Stimulated activated CD8-positive, alpha-beta memory T cell treated with anti-CD3 and anti-CD28 coated beads, Interleukin-2, amount 100 ng/mL, for 1 hour (primary cell): ENCODE results near the gene FBXL5.
A peak's percentile ranks its signal among the peaks of the same experiment; 100 is the strongest.
"Not testable (repeated sequence)": the region's sequence is repeated elsewhere in the genome, so short reads cannot be mapped to it uniquely, and the experiment has no call there.

Source experiments
- DNase-seq, 2 donors: peaks; one replicate each; pipeline ENCODE4 v3.0.0-alpha.2; 2020; ENCODE audit warnings: low read depth in 2 of 2

Gene FBXL5

GRCh38 chr4:15649914-15650545 lies 5.1 kb downstream of the FBXL5 start:
- peak; percentile 6 to 8 for DNase-seq

DNA sequence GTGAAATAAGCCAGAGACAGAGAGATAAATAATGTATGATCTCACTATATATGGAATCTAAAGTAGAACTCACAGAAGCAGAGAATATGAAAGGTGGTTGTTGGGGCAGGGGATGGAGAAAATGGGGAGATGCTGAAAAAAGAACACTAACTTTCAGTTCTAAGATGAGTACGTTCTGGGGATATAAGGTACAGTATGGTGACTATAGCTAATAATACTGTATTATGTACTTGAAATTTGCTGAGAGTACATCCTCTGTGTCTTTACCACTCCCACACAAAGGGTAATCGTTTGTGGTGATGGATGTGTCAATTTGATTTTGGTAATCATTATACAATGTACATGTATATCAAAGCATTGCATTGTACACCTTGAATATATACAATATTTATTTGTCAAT lies 6.6 kb downstream of the FBXL5 start:
- DNase-seq: no peak

DNA sequence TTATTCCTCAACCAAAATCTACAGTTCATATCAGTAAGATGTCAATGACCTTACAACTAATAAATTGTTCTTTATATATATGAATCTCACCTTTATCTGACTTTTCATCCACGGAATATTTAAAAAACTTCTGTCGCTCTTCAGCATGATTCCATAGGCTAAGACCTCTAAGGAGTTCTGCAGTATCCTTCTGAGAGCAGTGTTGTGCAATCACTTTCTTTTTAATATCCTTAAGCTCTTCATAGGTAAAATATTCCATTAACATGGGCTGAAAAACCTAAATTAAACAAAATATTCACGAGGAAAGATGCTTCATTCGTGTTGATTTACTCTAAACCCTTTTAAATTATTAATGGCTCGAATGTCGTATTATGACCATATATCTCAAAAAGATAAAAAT lies 16.7 kb downstream of the FBXL5 start:
- no peak for DNase-seq

DNA sequence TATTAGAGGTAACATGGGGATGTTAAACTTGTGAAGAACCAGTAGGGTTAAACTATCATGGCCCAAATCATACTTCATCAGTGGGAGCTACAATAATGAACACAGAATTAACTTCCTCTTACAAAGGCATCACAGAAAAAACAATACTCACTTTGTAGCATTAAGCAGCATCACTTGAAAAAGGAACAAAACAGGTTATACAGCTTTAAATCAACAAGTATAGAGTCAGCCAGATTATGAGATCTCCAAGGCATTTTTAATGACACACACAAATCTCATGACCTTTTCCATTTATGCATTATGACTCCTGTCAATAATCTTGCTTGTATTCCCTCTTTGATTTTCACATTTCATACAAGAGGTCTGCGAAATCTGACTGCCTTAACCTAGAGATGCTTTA lies 18.3 kb downstream of the FBXL5 start:
- DNase-seq: no peak

GRCh38 chr4:15617407-15617806 lies 37.8 kb downstream of the FBXL5 start:
- DNase-seq: not testable (repeated sequence)

DNA sequence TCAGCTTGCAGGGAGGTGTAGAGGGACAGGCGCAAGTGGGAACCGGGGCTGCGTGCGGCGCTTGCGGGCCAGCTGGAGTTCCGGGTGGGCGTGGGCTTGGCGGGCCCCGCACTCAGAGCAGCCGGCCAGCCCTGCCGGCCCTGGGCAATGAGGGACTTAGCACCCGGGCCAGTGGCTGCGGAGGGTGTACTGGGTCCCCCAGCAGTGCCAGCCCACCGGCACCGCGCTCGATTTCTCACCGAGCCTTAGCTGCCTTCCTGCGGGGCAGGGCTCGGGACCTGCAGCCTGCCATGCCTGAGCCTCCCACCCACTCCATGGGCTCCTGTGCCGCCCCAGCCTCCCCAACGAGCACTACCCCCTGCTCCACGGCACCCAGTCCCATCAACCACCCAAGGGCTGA lies 40.3 kb downstream of the FBXL5 start:
- DNase-seq: not testable (repeated sequence)

DNA sequence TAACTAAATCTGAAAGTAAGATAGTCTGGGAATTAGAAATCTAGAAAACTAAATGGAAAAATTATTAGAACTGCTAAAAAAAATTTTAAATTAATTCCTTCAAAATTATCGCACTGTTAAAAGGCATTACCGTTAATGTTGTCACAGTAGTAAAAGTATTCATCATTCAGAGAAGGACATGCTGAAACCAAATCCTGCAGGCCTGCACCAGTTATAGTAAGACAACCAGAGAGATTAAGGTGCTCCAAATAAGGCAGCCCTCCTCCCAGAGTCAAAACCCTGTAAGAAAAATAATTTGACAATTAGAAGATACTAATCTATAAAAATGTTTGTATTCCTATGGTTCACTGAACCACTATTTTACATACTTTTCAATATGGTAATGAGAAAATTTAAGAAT lies 43.0 kb downstream of the FBXL5 start:
- no peak for DNase-seq

DNA sequence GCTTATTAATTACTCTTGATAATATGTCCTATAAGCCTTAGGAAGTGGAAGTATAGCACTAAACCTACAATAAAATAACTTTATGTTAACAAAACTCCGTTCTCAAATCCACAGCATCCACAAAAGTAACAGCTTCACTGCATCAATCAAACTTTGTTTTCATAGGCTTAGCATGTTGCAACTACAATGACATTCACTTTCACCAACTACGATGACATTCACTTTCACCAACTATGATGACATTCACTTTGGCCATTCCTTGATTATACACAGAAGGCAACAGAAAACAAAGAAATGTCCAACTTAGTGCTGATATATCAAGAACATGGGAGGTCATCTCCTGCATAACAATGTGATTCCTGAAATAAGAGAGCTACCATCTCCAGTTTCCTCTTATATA lies 44.3 kb downstream of the FBXL5 start:
- DNase-seq: no peak

- DNase-seq: no peak
These were observed 49.6 kb downstream of the FBXL5 start for GRCh38 chr4:15605537-15605936.

GRCh38 chr4:15601862-15602261 lies 53.3 kb downstream of the FBXL5 start:
- no peak for DNase-seq

- DNase-seq: no peak
These were observed 55.0 kb downstream of the FBXL5 start for GRCh38 chr4:15600176-15600575.

- DNase-seq: no peak
These were observed 56.5 kb downstream of the FBXL5 start for GRCh38 chr4:15598644-15599043.

GRCh38 chr4:15592799-15593198 lies 62.4 kb downstream of the FBXL5 start:
- no peak for DNase-seq

GRCh38 chr4:15587649-15588048 lies 67.5 kb downstream of the FBXL5 start:
- DNase-seq: no peak

DNA sequence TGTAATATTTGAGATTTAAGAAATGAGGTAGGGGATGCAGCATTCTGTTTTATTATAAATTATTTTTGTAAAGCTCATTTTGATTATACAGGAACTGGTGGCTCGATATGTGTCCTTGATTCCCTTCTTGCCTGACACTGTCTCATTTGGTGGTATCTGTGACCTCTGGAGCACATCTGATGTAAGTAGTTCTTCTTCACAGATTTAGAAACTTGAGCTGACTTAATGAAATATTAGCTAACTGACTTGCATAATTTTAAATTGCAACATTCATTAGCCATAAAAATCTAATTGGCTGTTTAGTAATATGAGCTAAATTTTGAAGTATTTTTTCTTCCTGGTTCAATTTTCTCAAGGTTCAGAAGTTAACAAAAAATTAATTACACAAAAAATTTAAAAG lies 69.1 kb downstream of the FBXL5 start:
- no peak for DNase-seq

GRCh38 chr4:15585331-15585730 lies 69.8 kb downstream of the FBXL5 start:
- DNase-seq: no peak

DNA sequence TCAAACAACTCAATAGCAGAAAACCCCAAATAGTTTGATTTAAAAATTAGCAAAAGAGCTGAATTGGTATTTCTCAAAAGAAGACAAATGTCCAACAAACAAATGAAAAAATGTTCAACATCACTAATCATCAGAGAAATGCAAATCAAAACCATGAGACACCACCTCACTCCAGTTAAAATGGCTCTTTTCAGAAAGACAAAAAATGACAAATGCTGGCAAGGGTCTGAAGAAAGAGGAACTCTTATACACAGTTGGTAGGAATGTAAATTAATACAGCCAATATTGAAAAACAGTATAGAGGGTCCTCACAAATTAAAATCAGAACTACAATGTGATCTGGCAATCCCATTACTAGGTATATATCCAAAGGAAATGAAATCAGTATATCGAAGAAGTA lies 70.4 kb downstream of the FBXL5 start:
- DNase-seq: no peak

DNA sequence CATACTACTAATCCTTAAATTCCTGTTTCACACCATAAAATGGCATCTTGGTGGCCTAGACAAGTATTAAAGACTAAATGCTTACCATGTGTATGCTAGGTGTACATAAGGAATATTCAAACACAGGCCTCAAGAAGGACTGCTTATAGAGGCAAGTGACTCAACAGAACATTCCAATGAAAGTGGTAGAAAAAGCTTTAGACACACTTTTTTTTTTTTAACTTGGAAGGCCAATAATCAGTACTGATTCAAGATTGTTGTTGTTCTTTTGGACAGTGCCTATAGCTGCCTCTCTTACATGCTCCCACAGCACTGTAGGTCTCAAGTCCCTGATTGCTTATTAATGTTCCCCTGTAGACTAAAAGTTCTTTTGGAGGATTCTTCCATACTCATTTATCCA lies 77.6 kb downstream of the FBXL5 start:
- DNase-seq: no peak

DNA sequence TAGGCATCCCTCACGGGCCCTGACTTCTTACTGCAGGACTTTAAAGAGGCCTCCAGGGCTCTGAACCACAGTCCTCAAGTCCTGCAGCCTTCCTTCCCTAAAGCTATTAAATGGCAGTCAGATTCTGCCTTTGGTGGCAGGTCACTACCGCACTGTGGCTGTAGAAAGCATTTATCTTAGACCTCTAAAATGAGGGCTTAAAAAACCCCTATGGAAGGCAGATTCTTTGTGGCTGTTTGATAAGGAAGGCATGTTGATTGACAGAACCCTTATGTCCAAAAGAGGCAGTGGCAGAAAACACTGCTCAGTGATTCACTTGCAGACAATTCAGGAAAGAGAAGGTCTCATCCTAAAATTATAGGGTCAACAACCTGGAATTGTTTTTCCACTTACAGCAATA lies 79.2 kb downstream of the FBXL5 start:
- no peak for DNase-seq

GRCh38 chr4:15569746-15570145 lies 85.4 kb downstream of the FBXL5 start:
- no peak for DNase-seq

- no peak for DNase-seq
These were observed 86.3 kb downstream of the FBXL5 start for GRCh38 chr4:15568821-15569220.

GRCh38 chr4:15563871-15564270 lies 91.3 kb downstream of the FBXL5 start:
- DNase-seq: no peak

GRCh38 chr4:15562623-15563022 lies 92.5 kb downstream of the FBXL5 start:
- no peak for DNase-seq

GRCh38 chr4:15562114-15562513 lies 93.0 kb downstream of the FBXL5 start:
- DNase-seq: no peak
